A673 (cell line): ENCODE results near the gene SERINC3. TPM values are rescaled to one million over a fixed set of nuclear protein-coding genes. Genes with fewer than 3 reads are reported as not detected.
"Not testable (repeated sequence)": the region's sequence is repeated elsewhere in the genome, so short reads cannot be mapped to it uniquely, and the experiment has no call there.

ENCODE experiments used
- BruUV-seq: library from RNA; stranded (reverse); fragments of 400-500 nt; replicated peaks from 2 replicates; lab custom pipeline; 2021; lab: Mats Ljungman, UMichigan
- CTCF ChIA-PET: fragments of 300-600 bp; sonication (Branson Sonifier 250); formaldehyde crosslinking; loops from one replicate; lab custom pipeline; 2022; ENCODE audit warnings: antibody characterized with exemption; lab: Charles Lee
- POLR2A ChIA-PET: fragments of 300-600 bp; sonication (Branson Sonifier 250); formaldehyde crosslinking; loops from one replicate; lab custom pipeline; 2022; ENCODE audit warnings: antibody characterized with exemption; ENCODE audit not compliant: low non-redundant PET; lab: Charles Lee
- DNase-seq: peaks from one replicate; pipeline ENCODE4 v3.0.0-alpha.2; 2015; ENCODE audit warnings: low spot score
- H3K27ac ChIP-seq: fragments of 200-600 bp; sonication (generic); 2 replicates; pipeline ENCODE4 v1.5.1; 2016; ENCODE audit warnings: mixed run types, low read depth, mild to moderate bottlenecking, mixed read lengths, antibody characterized with exemption, low read length; ENCODE audit not compliant: poor library complexity, severe bottlenecking
- H3K27me3 ChIP-seq: fragments of 200-600 bp; sonication (generic); replicated peaks from 2 replicates; pipeline ENCODE4 v1.6.1; 2017; ENCODE audit warnings: mixed run types, low read depth, mild to moderate bottlenecking, mixed read lengths, antibody characterized with exemption, low read length; ENCODE audit not compliant: insufficient read depth, poor library complexity
- H3K36me3 ChIP-seq: fragments of 200-600 bp; sonication (generic); 2 replicates; pipeline ENCODE4 v1.6.1; 2016; ENCODE audit warnings: mixed run types, mild to moderate bottlenecking, mixed read lengths, antibody characterized with exemption, low read length; ENCODE audit not compliant: insufficient read depth, poor library complexity, severe bottlenecking
- H3K4me1 ChIP-seq: fragments of 200-600 bp; sonication (generic); 2 replicates; pipeline ENCODE4 v1.6.1; 2017; ENCODE audit warnings: mixed run types, mild to moderate bottlenecking, mixed read lengths, antibody characterized with exemption, low read length; ENCODE audit not compliant: insufficient read depth, poor library complexity, severe bottlenecking
- H3K4me3 ChIP-seq: fragments of 200-600 bp; sonication (generic); 2 replicates; pipeline ENCODE4 v1.5.1; 2016; ENCODE audit warnings: low read depth, mixed run types, mild to moderate bottlenecking, mixed read lengths, low read length; ENCODE audit not compliant: poor library complexity, severe bottlenecking
- H3K9me3 ChIP-seq: fragments of 200-600 bp; sonication (generic); 2 replicates; pipeline ENCODE4 v1.6.1; 2016; ENCODE audit warnings: mixed run types, low read depth, mild to moderate bottlenecking, mixed read lengths, antibody characterized with exemption, low read length; ENCODE audit not compliant: poor library complexity, severe bottlenecking
- CTCF ChIP-seq: fragments of 300-800, 200-600 bp; sonication (generic); conservative IDR thresholded peaks from 2 replicates; pipeline ENCODE4 v1.5.1; 2017; ENCODE audit warnings: low read depth, mild to moderate bottlenecking, antibody characterized with exemption, low read length, moderate library complexity, mixed read lengths
- EZH2 ChIP-seq: fragments of 200-600 bp; sonication (generic); IDR thresholded peaks from 2 replicates; pipeline ENCODE4 v1.6.1; 2017; ENCODE audit warnings: borderline replicate concordance, low read depth, mild to moderate bottlenecking, mixed read lengths, antibody characterized with exemption, low read length; ENCODE audit not compliant: poor library complexity, severe bottlenecking
- intact Hi-C: fragments of 100-400 bp; cut with micrococcal nuclease; formaldehyde crosslinking; loops from one replicate; pipeline ENCODE4 v1.10.0; 2022; ENCODE audit not compliant: unreplicated experiment
- total RNA-seq: library from RNA; stranded (reverse); gene quantifications from 2 replicates; pipeline ENCODE4 v1.2.3, GENCODE V29; 2021

Gene SERINC3
- total RNA-seq, 1 experiment from 2014 or later = 50.5 TPM

GRCh38 chr20:44566811-44567210, 44.9 kb upstream of the SERINC3 start:
- BruUV-seq = no TSS peak
- CTCF ChIA-PET = no interaction called here

GRCh38 chr20:44566018-44566417, 44.1 kb upstream of the SERINC3 start:
- Histone ChIP-seq H3K27ac (no peak overlapping the region), H3K4me1 (no peaks in the 10 kb centered on the region), H3K9me3 (no peaks in the 10 kb centered on the region), H3K36me3 (no peaks in the 10 kb centered on the region), H3K4me3 (no peak overlapping the region), H3K27me3 (no peaks in the 10 kb centered on the region)
- DNase-seq = no peak
- intact Hi-C loops = no loop called here
- ChIA-PET CTCF (no interaction called here), POLR2A (no interaction called here)
- TF ChIP-seq CTCF (no peak), EZH2 (no peak)
- no TSS peak for BruUV-seq

More at GRCh38 chr20:44566811-44567210, 44.9 kb upstream of the SERINC3 start:
- no peaks in the 10 kb centered on the region for H3K36me3 ChIP-seq
- no peak for DNase-seq
- intact Hi-C loops = no loop called here
- peaks cover 7% of the 10 kb centered on the region for H3K4me1 ChIP-seq
- H3K27me3 ChIP-seq = no peaks in the 10 kb centered on the region
- H3K4me3 ChIP-seq = no peak overlapping the region
- no peaks in the 10 kb centered on the region for H3K9me3 ChIP-seq
- TF ChIP-seq CTCF (no peak), EZH2 (no peak)
- POLR2A ChIA-PET = no interaction called here
- H3K27ac ChIP-seq = no peak overlapping the region

- ChIA-PET POLR2A (no interaction called here), CTCF (no interaction called here)
- no peaks in the 10 kb centered on the region for H3K36me3 ChIP-seq
- H3K27ac ChIP-seq = no peak overlapping the region
- BruUV-seq = no TSS peak
- no peak for TF ChIP-seq EZH2
- TF ChIP-seq CTCF = no peak
- H3K27me3 ChIP-seq = no peaks in the 10 kb centered on the region
- no peak overlapping the region for H3K4me3 ChIP-seq
- intact Hi-C loops = no loop called here
- H3K9me3 ChIP-seq = no peaks in the 10 kb centered on the region
- DNase-seq = no peak
- no peaks in the 10 kb centered on the region for H3K4me1 ChIP-seq
These were observed 40.0 kb upstream of the SERINC3 start for GRCh38 chr20:44561876-44562275.

- intact Hi-C loops, H3K27me3 ChIP-seq, CTCF ChIA-PET, H3K4me1 ChIP-seq, H3K9me3 ChIP-seq, H3K4me3 ChIP-seq, H3K36me3 ChIP-seq, H3K27ac ChIP-seq, DNase-seq, BruUV-seq: not testable (repeated sequence)
- POLR2A ChIA-PET = interaction anchor here (0.7 kb wide), 1 partner anchor 197 kb away, joined by 4 read pairs; no protein-coding TSS in a partner anchor
These were observed 38.9 kb upstream of the SERINC3 start for GRCh38 chr20:44560818-44561217.
